NCI-H82 (cell line): ENCODE measurements around the gene TSPAN12.
"Not testable (repeated sequence)": the region's sequence is repeated elsewhere in the genome, so short reads cannot be mapped to it uniquely, and the experiment has no call there.

Experiments used
- DNase-seq: peaks from one replicate; lab custom pipeline; 2025; lab: John Stamatoyannopoulos, UW

Gene TSPAN12

DNA sequence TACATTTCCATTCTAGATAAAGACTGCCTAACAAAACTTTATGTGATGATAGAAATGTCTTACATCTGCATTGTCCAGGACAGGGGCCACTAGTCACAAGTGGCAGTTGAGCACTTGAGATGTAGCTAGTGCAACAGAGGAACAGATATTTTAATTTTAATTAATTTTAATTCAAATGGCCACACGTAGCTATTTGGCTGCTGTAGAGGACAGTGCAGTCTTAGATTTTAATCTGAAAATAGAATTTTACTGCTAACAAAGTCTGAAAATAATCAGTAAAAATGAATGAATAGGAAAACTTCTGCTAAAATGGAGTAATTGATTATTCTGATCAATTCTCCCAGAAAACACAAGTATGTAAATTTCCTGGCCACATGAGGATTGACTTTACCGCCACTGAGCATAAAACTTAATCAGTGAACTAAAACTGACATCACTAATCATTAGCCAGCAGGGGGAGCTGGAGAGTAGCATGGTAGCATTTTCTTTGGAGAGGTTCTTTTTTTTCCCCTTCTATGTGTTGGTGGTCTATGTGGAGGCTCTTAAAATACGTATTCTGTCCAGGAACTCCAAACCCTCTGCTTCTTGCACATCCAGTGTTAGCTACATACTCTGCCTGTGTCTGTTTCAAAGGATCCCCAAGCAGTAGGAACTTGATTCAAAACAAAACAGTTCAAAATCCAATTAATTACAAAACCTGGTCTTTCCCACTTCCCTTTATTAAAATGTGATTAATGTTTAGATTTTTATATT lies 52.1 kb downstream of the TSPAN12 start:
- peak; percentile 90 for DNase-seq

GRCh38 chr7:120802751-120803150 lies 55.2 kb downstream of the TSPAN12 start:
- DNase-seq = no peak

- DNase-seq = peak; percentile 24
Observed at GRCh38 chr7:120799813-120800475, 58.0 kb downstream of the TSPAN12 start.

DNA sequence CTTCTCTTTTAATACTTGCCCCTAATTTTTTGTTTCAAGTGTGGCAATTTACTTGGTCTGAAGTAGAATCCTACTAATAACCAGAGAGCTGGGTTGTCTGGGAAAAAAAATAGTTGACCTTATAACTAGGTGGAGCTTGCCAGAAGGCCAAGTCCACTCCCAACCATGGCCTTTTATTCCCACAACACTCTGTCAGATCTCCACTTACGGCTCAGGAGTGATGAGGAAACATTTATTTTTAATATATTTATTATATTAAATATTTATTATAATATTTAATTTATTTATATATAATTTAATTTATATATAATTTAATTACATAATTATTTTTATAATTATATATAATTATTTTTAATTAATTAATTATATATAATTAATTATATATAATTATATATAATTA lies 58.8 kb downstream of the TSPAN12 start:
- peak; percentile 17 for DNase-seq

DNA sequence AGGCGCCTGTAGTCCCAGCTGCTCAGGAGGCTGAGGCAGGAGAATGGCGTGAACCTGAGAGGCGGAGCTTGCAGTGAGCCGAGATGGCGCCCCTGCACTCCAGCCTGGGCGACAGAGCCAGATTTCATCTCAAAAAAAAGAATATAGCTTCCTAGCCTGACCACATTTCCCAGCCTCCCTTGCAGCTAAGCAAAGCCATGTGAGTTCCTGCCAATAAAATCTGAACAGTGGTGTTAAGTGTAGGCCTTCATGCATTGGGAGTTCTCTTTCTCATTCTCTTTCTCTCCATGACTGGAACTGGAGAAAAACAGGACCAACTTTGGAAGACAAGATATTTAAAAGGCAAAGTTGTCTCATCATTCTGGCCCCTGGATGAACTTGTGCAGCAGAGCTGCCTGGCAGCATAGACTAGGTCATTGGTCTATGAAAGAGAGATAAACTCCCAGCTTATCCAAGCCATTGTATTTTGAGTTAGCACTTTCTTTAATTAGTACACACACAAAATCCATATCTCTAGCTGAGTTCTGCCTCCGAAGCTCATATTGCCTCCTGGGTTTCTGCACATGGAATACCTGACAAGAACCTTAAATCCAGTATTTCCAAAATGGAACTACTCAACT lies 60.8 kb downstream of the TSPAN12 start:
- no peak for DNase-seq

- DNase-seq = no peak
Observed at GRCh38 chr7:120794106-120794729, 63.7 kb downstream of the TSPAN12 start.

GRCh38 chr7:120793213-120793936 lies 64.6 kb downstream of the TSPAN12 start:
- DNase-seq = no peak

- no peak for DNase-seq
Observed at GRCh38 chr7:120792861-120793130, 65.1 kb downstream of the TSPAN12 start.

- DNase-seq = peak; percentile 90
Observed at GRCh38 chr7:120792091-120792860, 65.7 kb downstream of the TSPAN12 start.

DNA sequence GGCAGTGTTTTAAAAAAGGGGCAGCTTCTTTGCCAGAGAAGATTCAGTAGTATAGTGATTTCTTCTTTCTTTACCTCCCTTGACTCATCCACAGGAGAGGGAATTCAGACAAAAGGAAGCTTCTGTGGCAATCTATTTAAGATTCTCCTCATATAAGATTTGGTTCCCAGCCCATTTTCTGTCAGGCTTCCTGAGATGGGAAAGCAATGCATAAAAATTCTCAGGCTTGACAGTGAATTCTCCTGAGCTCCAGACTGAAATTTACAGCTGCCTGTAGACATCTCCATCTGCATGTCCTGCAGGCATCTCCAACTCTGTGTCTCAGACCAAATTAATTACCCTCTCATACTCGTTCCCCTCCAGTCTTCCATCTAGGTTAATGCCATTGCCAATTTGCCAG lies 72.8 kb downstream of the TSPAN12 start:
- DNase-seq = no peak

DNA sequence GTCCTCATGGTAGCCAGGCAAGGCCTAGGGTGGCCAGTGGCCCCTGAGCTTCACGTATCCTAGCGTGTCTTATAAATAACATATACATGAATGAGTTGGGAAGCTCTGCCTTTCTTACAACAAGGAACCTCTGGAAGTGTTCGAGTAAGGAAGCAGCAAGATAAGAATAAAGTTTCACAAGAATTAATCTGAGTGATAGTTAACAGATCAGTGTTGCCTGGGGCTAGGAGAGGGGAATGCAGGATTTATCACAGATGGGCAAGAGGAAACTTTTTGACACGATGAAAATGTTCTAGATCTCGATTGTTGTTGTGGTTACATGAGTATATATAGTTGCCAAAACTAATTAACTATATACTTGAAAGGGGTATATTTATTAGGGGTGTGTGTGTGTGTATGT lies 74.2 kb downstream of the TSPAN12 start:
- DNase-seq = no peak

- DNase-seq = no peak
Observed at GRCh38 chr7:120783273-120783672, 74.7 kb downstream of the TSPAN12 start.

DNA sequence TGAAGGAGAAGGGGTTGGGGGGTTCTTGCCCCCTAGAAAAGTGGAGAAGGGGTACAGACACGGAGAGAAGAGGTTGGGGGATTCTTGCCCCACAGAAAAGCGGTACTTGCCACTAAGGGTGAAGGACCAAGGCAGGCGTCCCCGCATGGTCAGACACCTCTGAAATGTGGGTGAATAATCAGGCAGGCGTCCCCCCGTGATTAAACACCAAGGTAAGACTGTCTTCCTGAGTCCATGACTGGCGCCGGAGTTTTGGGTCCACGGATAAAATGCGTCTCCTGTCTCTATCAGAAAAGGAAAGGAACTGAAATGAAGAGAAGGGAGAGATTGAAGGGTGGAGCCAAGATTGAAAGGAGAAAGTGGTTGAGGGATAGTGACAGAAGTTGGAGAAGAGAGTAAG lies 76.0 kb downstream of the TSPAN12 start:
- DNase-seq = not testable (repeated sequence)

DNA sequence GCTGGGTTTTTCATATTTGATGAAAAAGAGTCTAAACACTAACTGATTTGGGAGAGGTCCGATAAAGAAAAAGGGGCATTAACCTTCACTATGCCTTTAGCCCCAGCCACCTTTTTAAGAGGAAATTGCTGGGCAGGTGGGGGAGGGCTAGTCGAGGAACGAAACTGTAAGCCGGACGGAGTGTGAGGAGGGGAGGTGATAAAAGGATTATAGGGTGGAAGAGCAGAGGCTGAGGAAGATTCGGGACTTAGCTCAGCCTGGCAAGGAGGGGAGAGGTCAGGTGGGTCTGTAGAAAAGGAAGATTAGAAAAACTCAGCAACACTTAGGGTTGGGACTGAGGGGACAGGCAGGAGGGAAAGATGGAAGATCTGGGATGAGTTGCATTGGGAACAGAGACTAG lies 77.0 kb downstream of the TSPAN12 start:
- DNase-seq = peak; percentile 40

DNA sequence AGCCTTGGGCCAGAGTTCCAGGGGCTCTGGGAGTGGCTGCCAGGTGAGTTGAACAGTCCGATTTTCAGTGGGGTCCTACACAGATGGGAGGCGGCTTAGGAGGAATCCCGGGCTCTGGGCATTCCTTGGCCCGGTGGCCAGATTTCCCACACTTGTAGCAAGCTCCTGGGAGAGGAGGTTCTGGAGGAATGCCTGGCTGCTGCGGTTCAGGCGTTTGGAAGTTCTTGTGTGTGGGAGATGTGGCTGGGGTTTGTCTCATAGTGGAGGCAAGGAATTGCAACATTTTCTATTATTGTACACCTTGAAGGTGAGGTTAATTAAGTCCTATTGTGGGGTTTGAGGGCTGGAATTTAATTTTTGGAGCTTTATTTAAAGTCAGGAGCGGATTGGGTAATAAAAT lies 77.5 kb downstream of the TSPAN12 start:
- DNase-seq = not testable (repeated sequence)

GRCh38 chr7:120779078-120779477 lies 78.9 kb downstream of the TSPAN12 start:
- DNase-seq = not testable (repeated sequence)

DNA sequence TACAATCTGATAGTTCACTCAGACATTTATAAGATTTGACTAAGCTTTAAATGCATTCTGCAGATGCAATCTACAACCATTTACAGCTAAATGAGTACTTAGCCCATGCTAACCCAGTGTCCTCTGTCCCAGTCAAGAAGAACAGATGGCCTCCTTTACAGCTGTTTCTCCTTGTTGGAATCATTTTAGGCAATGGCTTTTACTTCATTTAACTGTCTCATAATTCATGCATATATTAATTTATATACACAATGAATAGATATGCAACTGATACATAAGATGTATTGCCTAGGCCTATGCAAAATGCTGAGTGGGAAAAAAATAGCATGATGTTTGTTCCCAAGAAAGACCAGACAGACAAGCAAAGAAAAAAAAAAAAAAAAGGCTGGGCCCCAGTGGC lies 82.2 kb downstream of the TSPAN12 start:
- peak; percentile 34 for DNase-seq

- DNase-seq = peak; percentile 26
Observed at GRCh38 chr7:120774481-120774880, 83.5 kb downstream of the TSPAN12 start.

GRCh38 chr7:120770206-120770605 lies 87.7 kb downstream of the TSPAN12 start:
- no peak for DNase-seq

GRCh38 chr7:120760851-120761250 lies 97.1 kb downstream of the TSPAN12 start:
- DNase-seq = no peak

DNA sequence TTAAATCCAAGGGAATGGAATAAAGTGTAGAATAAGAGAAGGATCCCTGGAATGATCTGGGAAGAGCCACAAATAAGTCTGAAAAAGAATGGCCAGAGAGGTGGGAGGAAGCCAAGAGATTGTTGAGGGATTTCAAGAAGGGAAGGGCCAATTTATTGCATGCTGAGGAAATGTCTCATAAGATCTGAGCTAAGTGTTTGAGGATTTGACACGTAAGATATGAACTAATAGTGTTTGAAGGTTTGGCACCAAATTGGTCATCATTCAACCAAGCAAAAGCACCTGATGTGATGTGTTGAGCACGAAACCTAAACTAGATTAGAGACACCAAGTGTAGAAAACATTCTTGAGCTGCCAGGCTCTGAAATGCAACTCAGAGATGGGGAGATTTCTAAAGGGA lies 97.9 kb downstream of the TSPAN12 start:
- no peak for DNase-seq

DNA sequence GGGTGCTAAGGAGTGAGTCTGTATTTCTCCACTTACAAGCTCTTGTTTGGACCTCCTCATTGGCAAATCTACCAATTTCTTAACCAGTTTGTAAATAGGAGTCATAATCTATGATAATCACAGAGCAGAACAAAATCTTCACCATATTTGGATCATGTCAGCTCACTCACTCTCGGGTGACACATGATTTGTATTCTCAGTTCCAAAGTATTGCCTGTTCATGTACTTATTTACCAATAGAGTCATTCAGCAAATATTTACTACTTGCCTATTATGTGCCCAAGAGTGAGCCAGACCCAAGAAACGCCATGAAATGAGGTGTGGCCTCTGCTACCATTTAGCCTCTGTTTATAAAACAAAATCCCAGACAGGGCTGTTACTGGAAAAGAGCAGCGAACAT lies 114.8 kb downstream of the TSPAN12 start:
- no peak for DNase-seq
